GM21529 (cell line): ENCODE data around the gene TAPT1.

ENCODE experiments used
- ATAC-seq: cut with Tn5 transposase; IDR thresholded peaks from one replicate; pipeline ENCODE4 v1.9.1; 2021; ENCODE audit not compliant: unreplicated experiment

Gene TAPT1

DNA sequence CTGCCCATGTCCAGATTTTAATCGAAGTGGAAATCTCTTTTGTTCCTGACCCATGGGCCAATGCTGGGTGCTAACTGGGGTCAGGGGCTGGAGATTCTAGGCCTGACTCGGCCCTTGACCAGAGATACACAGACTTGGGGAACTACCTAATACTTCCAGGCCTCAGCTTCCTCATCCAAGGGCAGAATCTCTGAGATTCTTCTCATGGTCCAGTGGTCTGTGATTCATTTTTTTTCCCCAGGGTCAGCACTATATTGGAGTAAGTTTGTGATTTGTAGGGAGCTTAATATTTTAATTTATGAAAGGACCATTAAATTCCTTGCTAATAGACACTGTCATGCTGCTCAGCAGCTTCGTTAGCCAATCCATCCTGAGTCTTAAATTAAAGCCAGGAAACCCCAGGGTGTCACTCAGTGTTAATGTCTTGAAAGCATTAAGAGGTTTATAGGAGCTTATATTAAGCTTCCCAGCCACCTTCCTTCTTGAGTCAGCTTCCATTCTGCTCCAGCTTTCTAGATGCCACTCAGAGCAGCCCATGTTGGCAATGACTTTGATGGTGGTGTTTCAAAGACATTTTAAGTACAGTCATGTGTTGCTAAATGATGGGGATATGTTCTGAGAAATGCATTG lies 115.5 kb downstream of the TAPT1 start:
- no peak for ATAC-seq
